Measurements from ENCODE around the gene RAB18. TPM values are rescaled to one million over a fixed set of nuclear protein-coding genes. Genes with fewer than 3 reads are reported as not detected.
A peak's percentile ranks its signal among the peaks of the same experiment; 100 is the strongest.
"Not testable (repeated sequence)": the region's sequence is repeated elsewhere in the genome, so short reads cannot be mapped to it uniquely, and the experiment has no call there.

The RAB18 gene
- total RNA-seq, 3 donors from 2014 or later, result 88.9 to 131 (median 98.9) TPM

- no peak overlapping the region for H3K4me3 ChIP-seq
- no peaks in the 10 kb centered on the region for H3K9me3 ChIP-seq
- intact Hi-C loops (cut with DNase I, micrococcal nuclease), result loop anchor here in 1 of 2 donors (10.0 kb wide), 1 partner anchor 90 kb away; no protein-coding TSS in a partner anchor
- H3K36me3 ChIP-seq (ENCODE audit: low read depth), result no peaks in the 10 kb centered on the region
- DNase-seq, result no peak
- TF ChIP-seq CTCF (IDR thresholded peaks at IDR 0.05), result no peak
- H3K4me1 ChIP-seq (ENCODE audit: low read depth), result no peaks in the 10 kb centered on the region
- no peak for ATAC-seq
Observed at GRCh38 chr10:27564880-27565279, 60.8 kb downstream of the RAB18 start.

GRCh38 chr10:27568196-27569175, 64.4 kb downstream of the RAB18 start:
- TF ChIP-seq CTCF (IDR thresholded peaks at IDR 0.05), result no peak

GRCh38 chr10:27569946-27570345, 65.8 kb downstream of the RAB18 start:
- Histone ChIP-seq H3K4me3 (no peak overlapping the region), H3K36me3 (ENCODE audit: low read depth) (no peaks in the 10 kb centered on the region), H3K9me3 (no peaks in the 10 kb centered on the region), H3K4me1 (ENCODE audit: low read depth) (no peaks in the 10 kb centered on the region)
- DNase-seq (no peak), ATAC-seq (no peak)
- intact Hi-C loops (cut with DNase I, micrococcal nuclease), result loop anchor here in 1 of 2 donors (10.0 kb wide), 1 partner anchor 85 kb away; no protein-coding TSS in a partner anchor
- no peak for TF ChIP-seq CTCF (IDR thresholded peaks at IDR 0.05)

More at GRCh38 chr10:27568196-27569175, 64.4 kb downstream of the RAB18 start:
- no peaks in the 10 kb centered on the region for H3K4me1 ChIP-seq (ENCODE audit: low read depth)
- intact Hi-C loops (cut with DNase I, micrococcal nuclease), result loop anchor here in 1 of 2 donors (10.0 kb wide), 1 partner anchor 86 kb away; no protein-coding TSS in a partner anchor
- DNase-seq (no peak), ATAC-seq (peak; percentile 50)
- no peaks in the 10 kb centered on the region for H3K9me3 ChIP-seq
- no peak overlapping the region for H3K4me3 ChIP-seq
- no peaks in the 10 kb centered on the region for H3K36me3 ChIP-seq (ENCODE audit: low read depth)

- DNase-seq; H3K4me1 ChIP-seq (ENCODE audit: low read depth); intact Hi-C loops (cut with DNase I, micrococcal nuclease); H3K36me3 ChIP-seq (ENCODE audit: low read depth); H3K9me3 ChIP-seq; ATAC-seq; H3K4me3 ChIP-seq: not testable (repeated sequence)
Observed at GRCh38 chr10:27577038-27577437, 72.9 kb downstream of the RAB18 start.

GRCh38 chr10:27578316-27578715, 74.2 kb downstream of the RAB18 start:
- no peak overlapping the region for H3K4me3 ChIP-seq
- no peaks in the 10 kb centered on the region for H3K36me3 ChIP-seq (ENCODE audit: low read depth)
- no peaks in the 10 kb centered on the region for H3K9me3 ChIP-seq
- intact Hi-C loops (cut with DNase I, micrococcal nuclease), result no loop called here
- DNase-seq (no peak), ATAC-seq (no peak)
- no peaks in the 10 kb centered on the region for H3K4me1 ChIP-seq (ENCODE audit: low read depth)
- no peak for TF ChIP-seq CTCF (IDR thresholded peaks at IDR 0.05)

GRCh38 chr10:27581225-27581624, 77.1 kb downstream of the RAB18 start:
- intact Hi-C loops (cut with DNase I, micrococcal nuclease), result no loop called here
- DNase-seq, result no peak

More at GRCh38 chr10:27581225-27581624, 77.1 kb downstream of the RAB18 start:
- Histone ChIP-seq H3K36me3 (ENCODE audit: low read depth) (no peaks in the 10 kb centered on the region), H3K4me3 (no peak overlapping the region), H3K9me3 (no peaks in the 10 kb centered on the region), H3K4me1 (ENCODE audit: low read depth) (no peaks in the 10 kb centered on the region)
- ATAC-seq, result no peak
- TF ChIP-seq CTCF (IDR thresholded peaks at IDR 0.05), result no peak

All from mucosa of descending colon (tissue), 3 donors.